Hepatocyte (in vitro differentiated cells): ENCODE measurements around the gene THPO. TPM values are rescaled to one million over a fixed set of nuclear protein-coding genes. Genes with fewer than 3 reads are reported as not detected.
A peak's percentile ranks its signal among the peaks of the same experiment; 100 is the strongest.

Source experiments
- DNase-seq: peaks from one replicate; pipeline ENCODE4 v3.0.0-alpha.2; 2016; ENCODE audit warnings: low spot score
- H2AFZ ChIP-seq: fragments of 200-600 bp; sonication (generic); 2 replicates; pipeline ENCODE4 v1.6.0; 2016; ENCODE audit warnings: antibody characterized with exemption, mild to moderate bottlenecking
- H3K27ac ChIP-seq: fragments of 200-600 bp; sonication (generic); 2 replicates; pipeline ENCODE4 v1.5.1; 2016; ENCODE audit warnings: mild to moderate bottlenecking
- H3K27me3 ChIP-seq: fragments of 200-600 bp; sonication (generic); 2 replicates; pipeline ENCODE4 v1.6.1; 2016
- H3K36me3 ChIP-seq: fragments of 200-600 bp; sonication (generic); replicated peaks from 2 replicates; pipeline ENCODE4 v1.5.1; 2016; ENCODE audit warnings: low read depth; ENCODE audit not compliant: insufficient read depth
- H3K4me1 ChIP-seq: fragments of 200-600 bp; sonication (generic); 2 replicates; pipeline ENCODE4 v1.5.1; 2016; ENCODE audit warnings: mild to moderate bottlenecking, moderate library complexity; ENCODE audit not compliant: insufficient read depth
- H3K4me2 ChIP-seq: fragments of 200-600 bp; sonication (generic); 2 replicates; pipeline ENCODE4 v1.6.0; 2016
- H3K4me3 ChIP-seq: fragments of 200-600 bp; sonication (generic); 2 replicates; pipeline ENCODE4 v1.5.1; 2016; ENCODE audit warnings: mild to moderate bottlenecking
- H3K79me2 ChIP-seq: fragments of 200-600 bp; sonication (generic); 2 replicates; pipeline ENCODE4 v1.6.0; 2017; ENCODE audit warnings: mild to moderate bottlenecking
- H3K9me2 ChIP-seq: fragments of 200-600 bp; sonication (generic); replicated peaks from 2 replicates; pipeline ENCODE4 v1.6.0; 2017; ENCODE audit warnings: mild to moderate bottlenecking; ENCODE audit not compliant: insufficient read depth
- H3K9me3 ChIP-seq: fragments of 200-600 bp; sonication (generic); 2 replicates; pipeline ENCODE4 v1.5.1; 2016; ENCODE audit warnings: low read depth, mild to moderate bottlenecking
- H4K20me1 ChIP-seq: fragments of 200-600 bp; sonication (generic); 2 replicates; pipeline ENCODE4 v1.6.0; 2016; ENCODE audit warnings: mild to moderate bottlenecking; ENCODE audit not compliant: insufficient read depth, poor library complexity, severe bottlenecking
- EZH2 ChIP-seq: fragments of 200-600 bp; sonication (generic); IDR thresholded peaks from 2 replicates; pipeline ENCODE4 v1.6.1; 2016; ENCODE audit warnings: antibody characterized with exemption, mild to moderate bottlenecking, borderline replicate concordance
- EZH2phosphoT487 ChIP-seq: fragments of 200-600 bp; sonication (generic); IDR thresholded peaks from one replicate; pipeline ENCODE4 v1.6.1; 2018; ENCODE audit warnings: antibody characterized with exemption, mild to moderate bottlenecking, low read depth, moderate library complexity; ENCODE audit not compliant: unreplicated experiment, severe bottlenecking
- WGBS: methylation state at CpG from one replicate; pipeline ENCODE4 v1.1.6; 2016; ENCODE audit warnings: low lambda C conversion rate; ENCODE audit errors: missing lambda C conversion rate; 5-methylcytosine and 5-hydroxymethylcytosine counted together
- polyA plus RNA-seq: library from polyadenylated mRNA; unstranded; fragments of >200 nt; fragmentation: Nextera tagmentation; extraction: Ambion mirVana; gene quantifications from 2 replicates; pipeline ENCODE4 v1.2.1, GENCODE V29; 2016
- total RNA-seq: library from RNA; depleted of rRNA; stranded (reverse); fragments of >200 nt; gene quantifications from 2 replicates; pipeline ENCODE4 v1.2.3, GENCODE V29; 2014
- TF ChIP-seq, protein P1 (sequence below): fragments of 200-600 bp; sonication (generic); IDR thresholded peaks from 2 replicates; pipeline ENCODE4 v1.5.1; 2016; ENCODE audit warnings: antibody characterized with exemption, mild to moderate bottlenecking; ENCODE audit not compliant: poor library complexity

THPO gene
- total and polyA plus RNA-seq, 2 experiments from 2014 or later, result 1.8 to 5.2 TPM

DNA sequence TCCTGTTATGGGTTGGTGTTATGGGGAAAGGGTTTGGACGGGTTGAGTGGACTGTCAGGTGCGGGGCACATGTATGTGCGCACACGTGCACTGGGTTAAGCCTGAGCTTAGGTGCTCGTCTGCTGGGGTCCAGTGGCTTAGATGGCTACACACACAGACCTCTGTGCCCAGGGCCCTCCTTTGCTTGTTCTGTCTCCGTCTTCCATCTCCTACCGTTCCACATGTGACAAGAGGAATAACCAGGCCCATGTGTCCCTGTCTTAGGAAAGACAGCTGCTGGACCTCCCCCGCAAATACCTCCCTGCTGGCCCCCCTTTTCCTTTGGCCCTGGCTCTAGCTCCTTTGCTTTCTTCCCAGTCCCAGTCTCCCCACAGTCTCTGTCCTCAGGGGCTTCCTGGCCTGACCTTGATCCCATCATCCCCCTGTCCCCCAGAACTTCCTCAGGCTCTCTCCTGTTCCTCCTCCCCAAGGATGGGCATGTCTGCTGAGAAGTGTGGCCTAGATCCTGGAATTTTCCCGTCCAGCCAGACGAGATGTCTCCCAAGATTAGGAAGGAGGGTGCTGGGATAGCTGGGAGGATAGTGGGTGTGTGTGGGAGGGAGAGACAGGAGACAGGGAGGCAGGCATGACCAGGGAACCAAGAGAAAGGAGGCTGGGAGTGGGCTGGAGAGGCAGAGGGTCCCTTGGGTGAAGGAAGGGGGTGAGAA is 797 bp upstream of the THPO start:
- Histone ChIP-seq H4K20me1 (no peaks in the 10 kb centered on the region), H3K4me1 (peaks cover 20% of the 10 kb centered on the region), H3K4me2 (peak overlapping the region; percentile 75), H3K9me3 (no peaks in the 10 kb centered on the region), H3K79me2 (no peaks in the 10 kb centered on the region), H3K27me3 (peaks cover 15% of the 10 kb centered on the region), H3K4me3 (no peak overlapping the region), H2AFZ (no peak overlapping the region), H3K36me3 (no peaks in the 10 kb centered on the region), H3K27ac (peak overlapping the region; percentile 74), H3K9me2 (no peaks in the 10 kb centered on the region)
- TF ChIP-seq EZH2 (no peak), EZH2phosphoT487 (no peak)
- TF ChIP-seq, protein P1, sequence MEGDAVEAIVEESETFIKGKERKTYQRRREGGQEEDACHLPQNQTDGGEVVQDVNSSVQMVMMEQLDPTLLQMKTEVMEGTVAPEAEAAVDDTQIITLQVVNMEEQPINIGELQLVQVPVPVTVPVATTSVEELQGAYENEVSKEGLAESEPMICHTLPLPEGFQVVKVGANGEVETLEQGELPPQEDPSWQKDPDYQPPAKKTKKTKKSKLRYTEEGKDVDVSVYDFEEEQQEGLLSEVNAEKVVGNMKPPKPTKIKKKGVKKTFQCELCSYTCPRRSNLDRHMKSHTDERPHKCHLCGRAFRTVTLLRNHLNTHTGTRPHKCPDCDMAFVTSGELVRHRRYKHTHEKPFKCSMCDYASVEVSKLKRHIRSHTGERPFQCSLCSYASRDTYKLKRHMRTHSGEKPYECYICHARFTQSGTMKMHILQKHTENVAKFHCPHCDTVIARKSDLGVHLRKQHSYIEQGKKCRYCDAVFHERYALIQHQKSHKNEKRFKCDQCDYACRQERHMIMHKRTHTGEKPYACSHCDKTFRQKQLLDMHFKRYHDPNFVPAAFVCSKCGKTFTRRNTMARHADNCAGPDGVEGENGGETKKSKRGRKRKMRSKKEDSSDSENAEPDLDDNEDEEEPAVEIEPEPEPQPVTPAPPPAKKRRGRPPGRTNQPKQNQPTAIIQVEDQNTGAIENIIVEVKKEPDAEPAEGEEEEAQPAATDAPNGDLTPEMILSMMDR, result no peak
- WGBS, result 82% methylated on average over 10 of the region's 10 CpGs
- DNase-seq, result no peak

DNA sequence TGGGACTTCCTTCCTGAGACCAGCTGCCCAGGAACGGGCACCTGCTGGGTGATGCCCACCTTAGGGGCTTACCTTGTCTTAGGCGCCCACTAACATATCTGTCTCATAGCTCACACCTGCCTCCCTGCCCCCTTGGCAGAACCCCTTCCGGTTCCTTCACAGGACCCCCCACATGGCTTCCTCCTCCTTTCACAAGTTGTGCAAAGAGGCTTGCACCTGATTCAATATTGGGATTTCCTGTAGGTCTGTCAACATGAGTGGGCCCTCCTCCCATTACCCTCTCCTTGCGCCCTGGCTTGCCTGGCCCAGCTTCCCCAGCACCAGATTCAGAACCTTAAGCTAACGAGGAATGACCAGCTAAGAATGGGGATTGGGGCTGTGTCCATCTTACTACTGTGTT is 633 bp downstream of the THPO start:
- 65% methylated on average over 5 of the region's 5 CpGs for WGBS
- Histone ChIP-seq H3K4me1 (peaks cover 20% of the 10 kb centered on the region), H3K36me3 (no peaks in the 10 kb centered on the region), H3K79me2 (no peaks in the 10 kb centered on the region), H3K9me2 (no peaks in the 10 kb centered on the region), H3K4me2 (peak overlapping the region; percentile 75), H3K9me3 (no peaks in the 10 kb centered on the region), H4K20me1 (no peaks in the 10 kb centered on the region), H3K27me3 (peaks cover 15% of the 10 kb centered on the region), H3K4me3 (no peak overlapping the region), H2AFZ (no peak overlapping the region), H3K27ac (peak overlapping the region; percentile 74)
- no peak for DNase-seq
- TF ChIP-seq, protein P1, result no peak
- TF ChIP-seq EZH2phosphoT487, result no peak
- TF ChIP-seq EZH2, result no peak

DNA sequence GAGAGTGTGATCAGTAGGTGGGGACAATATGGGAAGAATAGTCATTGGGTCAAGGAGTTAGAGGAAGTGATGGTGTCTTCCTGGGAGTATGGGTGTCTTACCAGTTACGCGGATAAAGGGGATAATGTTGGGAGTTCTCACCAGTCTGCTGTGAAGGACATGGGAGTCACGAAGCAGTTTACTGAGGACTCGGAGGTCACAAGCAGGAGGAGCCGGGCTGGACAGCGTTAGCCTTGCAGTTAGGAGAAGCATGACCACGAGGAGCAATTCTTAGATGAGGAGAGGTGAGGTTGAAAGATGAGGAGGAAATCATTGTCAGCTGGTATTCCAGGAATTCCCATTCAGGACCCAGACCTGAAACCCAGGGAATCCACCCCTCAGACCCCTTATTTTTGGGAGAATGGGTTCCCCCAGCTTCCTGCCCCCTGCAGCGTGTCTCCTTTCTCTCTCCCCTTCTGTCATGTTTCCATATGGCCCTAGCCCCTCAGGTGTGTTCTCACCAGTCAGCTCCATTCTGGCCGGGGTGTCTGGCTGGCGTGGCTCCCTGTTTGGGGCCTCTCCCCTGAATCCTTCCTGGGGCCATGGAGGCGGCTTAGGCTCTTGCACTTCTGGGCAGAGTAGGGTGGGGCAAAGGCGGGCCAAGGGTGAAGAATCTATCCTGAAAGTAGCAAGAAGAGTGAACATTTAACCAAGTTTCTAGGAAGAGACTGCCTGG is 2.1 kb downstream of the THPO start:
- H4K20me1 ChIP-seq, result no peaks in the 10 kb centered on the region
- no peak overlapping the region for H3K27ac ChIP-seq
- H3K79me2 ChIP-seq, result no peaks in the 10 kb centered on the region
- TF ChIP-seq EZH2 (no peak), EZH2phosphoT487 (no peak)
- TF ChIP-seq, protein P1, result no peak
- H3K36me3 ChIP-seq, result no peaks in the 10 kb centered on the region
- 85% methylated on average over 12 of the region's 12 CpGs for WGBS
- H2AFZ ChIP-seq, result no peak overlapping the region
- H3K4me1 ChIP-seq, result peaks cover 19% of the 10 kb centered on the region
- DNase-seq, result no peak
- H3K9me3 ChIP-seq, result no peaks in the 10 kb centered on the region
- no peak overlapping the region for H3K4me2 ChIP-seq
- H3K27me3 ChIP-seq, result peaks cover 2% of the 10 kb centered on the region
- H3K9me2 ChIP-seq, result no peaks in the 10 kb centered on the region
- H3K4me3 ChIP-seq, result no peak overlapping the region
